Activated CD8-positive, alpha-beta memory T cell treated with anti-CD3 and anti-CD28 coated beads, Interleukin-2, amount 10 ng/mL, durations not matched to agents 7 days and 5 days (primary cell): ENCODE measurements around the gene WNT7A. TPM values are rescaled to one million over a fixed set of nuclear protein-coding genes. Genes with fewer than 3 reads are reported as not detected.

Source experiments
- ATAC-seq: fragments of 150-1000 bp; cut with Tn5 transposase; one replicate; pipeline ENCODE4 v1.10.0; 2021; ENCODE audit warnings: moderate library complexity
- CTCF ChIA-PET: fragments of 350-600 bp; sonication (Branson Sonifier 250); formaldehyde crosslinking; loops from one replicate; lab custom pipeline; 2021; ENCODE audit warnings: antibody characterized with exemption; lab: Charles Lee
- DNase-seq: peaks from one replicate; pipeline ENCODE4 v3.0.0-alpha.2; 2020
- H3K27ac Mint-ChIP-seq: one replicate; pipeline ENCODE4 v1.8.0; 2021; ENCODE audit warnings: mild to moderate bottlenecking, mixed read lengths
- H3K27me3 Mint-ChIP-seq: one replicate; pipeline ENCODE4 v1.8.0; 2021; ENCODE audit warnings: mixed read lengths
- H3K36me3 Mint-ChIP-seq: one replicate; pipeline ENCODE4 v1.8.0; 2021; ENCODE audit warnings: mild to moderate bottlenecking, mixed read lengths
- H3K4me1 Mint-ChIP-seq: one replicate; pipeline ENCODE4 v1.8.0; 2021; ENCODE audit warnings: mixed read lengths
- H3K4me3 Mint-ChIP-seq: one replicate; pipeline ENCODE4 v1.8.0; 2021; ENCODE audit warnings: mild to moderate bottlenecking, moderate library complexity, mixed read lengths
- H3K9me3 Mint-ChIP-seq: one replicate; pipeline ENCODE4 v1.8.0; 2022; ENCODE audit warnings: low read depth, mixed read lengths
- total RNA-seq, 2 experiments: library from RNA; stranded (reverse); gene quantifications; one replicate each; pipeline ENCODE4 v1.2.3, GENCODE V29; 2021

The WNT7A gene
- total RNA-seq, 2 experiments from 2014 or later = not detected

GRCh38 chr3:13892304-13892703, 12.4 kb upstream of the WNT7A start:
- Mint-ChIP-seq H3K4me3 (no peak overlapping the region), H3K27ac (no peak overlapping the region)

GRCh38 chr3:13891492-13892073, 11.7 kb upstream of the WNT7A start:
- no peaks in the 10 kb centered on the region for H3K36me3 Mint-ChIP-seq
- H3K4me3 Mint-ChIP-seq = no peak overlapping the region
- peaks cover 28% of the 10 kb centered on the region for H3K4me1 Mint-ChIP-seq
- no peaks in the 10 kb centered on the region for H3K9me3 Mint-ChIP-seq
- peak; percentile 39 for DNase-seq
- no peak for ATAC-seq
- CTCF ChIA-PET = interaction anchor here (0.6 to 14.5 kb wide), 6 partner anchors 11 to 412 kb away, joined by 3 to 205 read pairs (median 4); partner anchors contain the start of genes HDAC11 and WNT7A
- peak overlapping the region; percentile 85 for H3K27ac Mint-ChIP-seq
- no peaks in the 10 kb centered on the region for H3K27me3 Mint-ChIP-seq

More at GRCh38 chr3:13892304-13892703, 12.4 kb upstream of the WNT7A start:
- ATAC-seq = no peak
- Mint-ChIP-seq H3K9me3 (no peaks in the 10 kb centered on the region), H3K4me1 (peaks cover 28% of the 10 kb centered on the region), H3K36me3 (no peaks in the 10 kb centered on the region), H3K27me3 (no peaks in the 10 kb centered on the region)
- CTCF ChIA-PET = interaction anchor here (1.1 to 14.5 kb wide), 2 partner anchors 236 to 244 kb away, joined by 4 to 205 read pairs; no protein-coding TSS in a partner anchor
- no peak for DNase-seq

- peak overlapping the region; percentile 85 for H3K27ac Mint-ChIP-seq
- no peaks in the 10 kb centered on the region for H3K9me3 Mint-ChIP-seq
- ATAC-seq (no peak), DNase-seq (no peak)
- no peaks in the 10 kb centered on the region for H3K36me3 Mint-ChIP-seq
- CTCF ChIA-PET = interaction anchor here (0.6 to 14.5 kb wide), 6 partner anchors 11 to 411 kb away, joined by 3 to 205 read pairs (median 4); partner anchors contain the start of genes HDAC11 and WNT7A
- peaks cover 24% of the 10 kb centered on the region for H3K4me1 Mint-ChIP-seq
- no peak overlapping the region for H3K4me3 Mint-ChIP-seq
- no peaks in the 10 kb centered on the region for H3K27me3 Mint-ChIP-seq
Measured at GRCh38 chr3:13891017-13891392, 11.1 kb upstream of the WNT7A start.

GRCh38 chr3:13890377-13891016, 10.6 kb upstream of the WNT7A start:
- Mint-ChIP-seq H3K27ac (peak overlapping the region; percentile 85), H3K4me1 (peaks cover 24% of the 10 kb centered on the region), H3K9me3 (no peaks in the 10 kb centered on the region), H3K4me3 (no peak overlapping the region), H3K36me3 (no peaks in the 10 kb centered on the region), H3K27me3 (peaks cover 3% of the 10 kb centered on the region)
- ATAC-seq (peak; percentile 37), DNase-seq (peak; percentile 78)
- CTCF ChIA-PET = interaction anchor here (0.6 to 14.5 kb wide), 5 partner anchors 10 to 411 kb away, joined by 3 to 205 read pairs (median 3); partner anchors contain the start of genes HDAC11 and WNT7A

- Mint-ChIP-seq H3K4me3 (no peak overlapping the region), H3K27ac (no peak overlapping the region), H3K4me1 (peaks cover 18% of the 10 kb centered on the region), H3K36me3 (no peaks in the 10 kb centered on the region), H3K9me3 (no peaks in the 10 kb centered on the region), H3K27me3 (peaks cover 19% of the 10 kb centered on the region)
- DNase-seq (peak; percentile 34), ATAC-seq (no peak)
- CTCF ChIA-PET = interaction anchor here (0.8 to 14.5 kb wide), 2 partner anchors 233 to 239 kb away, joined by 3 to 205 read pairs; no protein-coding TSS in a partner anchor
Measured at GRCh38 chr3:13888576-13888975, 8.7 kb upstream of the WNT7A start.

- Mint-ChIP-seq H3K4me3 (no peak overlapping the region), H3K9me3 (no peaks in the 10 kb centered on the region), H3K27me3 (peaks cover 22% of the 10 kb centered on the region), H3K36me3 (no peaks in the 10 kb centered on the region), H3K27ac (no peak overlapping the region), H3K4me1 (peaks cover 18% of the 10 kb centered on the region)
- ATAC-seq (no peak), DNase-seq (peak; percentile 23)
- CTCF ChIA-PET = interaction anchor here (0.8 to 14.5 kb wide), 3 partner anchors 9 to 238 kb away, joined by 3 to 205 read pairs (median 18); no protein-coding TSS in a partner anchor
Measured at GRCh38 chr3:13887495-13888300, 7.8 kb upstream of the WNT7A start.

GRCh38 chr3:13886593-13887129, 6.8 kb upstream of the WNT7A start:
- peak; percentile 33 for DNase-seq
- no peak overlapping the region for H3K4me3 Mint-ChIP-seq
- ATAC-seq = no peak
- H3K36me3 Mint-ChIP-seq = no peaks in the 10 kb centered on the region
- peaks cover 31% of the 10 kb centered on the region for H3K27me3 Mint-ChIP-seq
- CTCF ChIA-PET = interaction anchor here (0.7 to 14.5 kb wide), 4 partner anchors 10 to 231 kb away, joined by 3 to 205 read pairs (median 10); no protein-coding TSS in a partner anchor
- no peaks in the 10 kb centered on the region for H3K9me3 Mint-ChIP-seq
- peaks cover 17% of the 10 kb centered on the region for H3K4me1 Mint-ChIP-seq
- no peak overlapping the region for H3K27ac Mint-ChIP-seq

- Mint-ChIP-seq H3K36me3 (no peaks in the 10 kb centered on the region), H3K9me3 (no peaks in the 10 kb centered on the region), H3K27ac (no peak overlapping the region), H3K4me3 (no peak overlapping the region), H3K4me1 (peaks cover 8% of the 10 kb centered on the region), H3K27me3 (peaks cover 41% of the 10 kb centered on the region)
- CTCF ChIA-PET = interaction anchor here (0.8 to 14.5 kb wide), 7 partner anchors 8 to 388 kb away, joined by 3 to 205 read pairs (median 4); partner anchors contain the start of gene CHCHD4
- ATAC-seq (no peak), DNase-seq (peak; percentile 28)
Measured at GRCh38 chr3:13885704-13886010, 5.8 kb upstream of the WNT7A start.

- CTCF ChIA-PET = interaction anchor here (0.7 to 14.5 kb wide), 8 partner anchors 9 to 387 kb away, joined by 3 to 205 read pairs (median 4); partner anchors contain the start of gene CHCHD4
- Mint-ChIP-seq H3K36me3 (no peaks in the 10 kb centered on the region), H3K27ac (no peak overlapping the region), H3K4me1 (peaks cover 2% of the 10 kb centered on the region), H3K27me3 (peaks cover 42% of the 10 kb centered on the region), H3K4me3 (no peak overlapping the region), H3K9me3 (no peaks in the 10 kb centered on the region)
- DNase-seq (peak; percentile 72), ATAC-seq (peak; percentile 81)
Measured at GRCh38 chr3:13884851-13885703, 5.2 kb upstream of the WNT7A start.

- peaks cover 49% of the 10 kb centered on the region for H3K27me3 Mint-ChIP-seq
- H3K4me1 Mint-ChIP-seq = peaks cover 2% of the 10 kb centered on the region
- ATAC-seq (no peak), DNase-seq (peak; percentile 23)
- no peak overlapping the region for H3K27ac Mint-ChIP-seq
- CTCF ChIA-PET = interaction anchor here (1.4 to 14.5 kb wide), 4 partner anchors 10 to 262 kb away, joined by 3 to 205 read pairs (median 15); no protein-coding TSS in a partner anchor
- no peaks in the 10 kb centered on the region for H3K9me3 Mint-ChIP-seq
- no peak overlapping the region for H3K4me3 Mint-ChIP-seq
- no peaks in the 10 kb centered on the region for H3K36me3 Mint-ChIP-seq
Measured at GRCh38 chr3:13883681-13884080, 3.8 kb upstream of the WNT7A start.

- Mint-ChIP-seq H3K9me3 (no peaks in the 10 kb centered on the region), H3K4me1 (peaks cover 3% of the 10 kb centered on the region), H3K27ac (no peak overlapping the region), H3K4me3 (no peak overlapping the region), H3K27me3 (peaks cover 55% of the 10 kb centered on the region), H3K36me3 (no peaks in the 10 kb centered on the region)
- ATAC-seq (no peak), DNase-seq (peak; percentile 3)
- CTCF ChIA-PET = interaction anchor here (0.7 to 14.5 kb wide), 3 partner anchors 11 to 654 kb away, joined by 3 to 205 read pairs (median 3); no protein-coding TSS in a partner anchor
Measured at GRCh38 chr3:13882876-13883275, 3.0 kb upstream of the WNT7A start.
